Measurements from ENCODE around the gene ARMC3.
A peak's percentile ranks its signal among the peaks of the same experiment; 100 is the strongest.
"Not testable (repeated sequence)": the region's sequence is repeated elsewhere in the genome, so short reads cannot be mapped to it uniquely, and the experiment has no call there.

Gene ARMC3, protein sequence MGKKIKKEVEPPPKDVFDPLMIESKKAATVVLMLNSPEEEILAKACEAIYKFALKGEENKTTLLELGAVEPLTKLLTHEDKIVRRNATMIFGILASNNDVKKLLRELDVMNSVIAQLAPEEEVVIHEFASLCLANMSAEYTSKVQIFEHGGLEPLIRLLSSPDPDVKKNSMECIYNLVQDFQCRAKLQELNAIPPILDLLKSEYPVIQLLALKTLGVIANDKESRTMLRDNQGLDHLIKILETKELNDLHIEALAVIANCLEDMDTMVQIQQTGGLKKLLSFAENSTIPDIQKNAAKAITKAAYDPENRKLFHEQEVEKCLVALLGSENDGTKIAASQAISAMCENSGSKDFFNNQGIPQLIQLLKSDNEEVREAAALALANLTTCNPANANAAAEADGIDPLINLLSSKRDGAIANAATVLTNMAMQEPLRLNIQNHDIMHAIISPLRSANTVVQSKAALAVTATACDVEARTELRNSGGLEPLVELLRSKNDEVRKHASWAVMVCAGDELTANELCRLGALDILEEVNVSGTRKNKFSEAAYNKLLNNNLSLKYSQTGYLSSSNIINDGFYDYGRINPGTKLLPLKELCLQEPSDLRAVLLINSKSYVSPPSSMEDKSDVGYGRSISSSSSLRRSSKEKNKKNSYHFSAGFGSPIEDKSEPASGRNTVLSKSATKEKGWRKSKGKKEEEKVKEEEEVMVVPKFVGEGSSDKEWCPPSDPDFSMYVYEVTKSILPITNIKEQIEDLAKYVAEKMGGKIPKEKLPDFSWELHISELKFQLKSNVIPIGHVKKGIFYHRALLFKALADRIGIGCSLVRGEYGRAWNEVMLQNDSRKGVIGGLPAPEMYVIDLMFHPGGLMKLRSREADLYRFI

DNA sequence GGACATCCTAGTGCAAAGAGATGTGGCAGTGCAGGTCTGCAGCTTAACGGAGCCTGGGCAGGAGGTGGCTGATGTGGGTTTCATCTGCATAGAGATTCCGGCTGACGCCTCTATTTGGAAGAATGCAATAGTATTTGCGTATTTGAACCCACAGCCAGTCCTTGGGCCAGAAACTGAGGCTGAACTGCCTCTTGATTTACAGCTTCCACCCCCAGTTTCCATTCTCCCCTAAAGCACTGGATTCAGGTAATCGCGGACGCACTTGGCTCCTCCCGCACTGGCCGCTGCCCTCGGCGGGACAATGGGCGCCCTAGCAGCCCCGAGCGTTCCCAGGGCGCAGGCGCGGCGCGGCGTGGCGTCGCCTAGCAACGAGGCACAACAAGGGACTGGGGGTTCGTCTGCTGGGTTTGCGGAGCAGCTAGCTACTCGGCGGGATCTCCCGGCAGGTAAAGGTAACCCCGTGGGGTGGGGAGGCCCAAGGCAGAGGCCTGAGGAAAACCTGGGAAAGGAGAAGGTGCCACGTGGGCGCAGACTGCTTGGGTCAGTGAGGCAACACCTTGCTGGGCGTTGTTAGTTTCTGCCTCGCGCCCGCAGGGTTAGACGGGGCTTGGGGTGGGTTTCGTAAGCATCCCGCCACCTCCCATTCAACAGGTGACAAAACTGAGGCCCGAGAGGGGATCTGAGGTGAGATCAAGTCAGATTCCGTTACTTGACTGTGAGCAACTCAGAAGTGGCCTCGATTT lies at the start of gene ARMC3:
TSS of gene ARMC3 (plus strand) at position 393 of the 743 bp plus-strand sequence. CDS start 3,944 bp downstream, outside the sequence.
- DNase-seq (ENCODE audit: low spot score): peak; percentile 75

DNA sequence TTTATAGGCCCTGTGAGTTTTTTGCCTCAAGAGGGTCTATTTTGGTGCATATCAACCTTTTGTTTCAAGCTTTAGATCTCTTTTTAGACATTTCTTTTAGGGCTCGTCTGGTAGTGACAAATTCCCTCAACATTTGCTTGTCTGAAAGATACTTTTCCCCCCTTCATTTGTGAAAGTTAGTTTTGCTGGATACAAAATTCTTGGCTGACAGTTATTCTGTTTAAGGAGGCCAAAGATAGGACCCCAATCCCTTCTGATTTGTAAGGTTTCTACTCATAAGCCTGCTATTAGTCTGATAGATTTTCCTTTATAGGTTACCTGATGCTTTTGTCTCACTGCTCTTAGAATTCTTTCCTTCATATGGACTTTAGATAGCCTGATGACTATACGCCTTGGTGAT lies 36.1 kb upstream of the ARMC3 start:
- no peak for DNase-seq (ENCODE audit: low spot score)

DNA sequence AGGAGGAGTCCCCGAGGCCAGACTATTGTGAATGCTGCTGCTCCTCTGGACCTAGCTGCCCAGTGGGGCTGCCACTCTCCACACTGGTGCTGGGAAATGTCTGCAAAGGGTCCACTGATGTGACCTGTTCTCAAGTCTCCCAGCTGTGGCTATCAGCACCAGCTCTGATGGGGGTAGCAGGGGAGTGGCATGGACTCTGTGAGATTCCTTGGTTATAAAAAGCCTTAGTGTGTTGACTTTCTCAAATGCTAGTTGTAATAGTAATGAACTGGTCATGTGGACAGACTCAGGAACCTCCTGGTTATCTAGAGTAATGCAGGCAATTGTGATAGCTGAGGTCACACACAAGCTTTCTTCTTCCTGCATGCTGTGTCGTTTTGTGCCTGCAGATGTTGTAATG lies 34.1 kb upstream of the ARMC3 start:
- no peak for DNase-seq (ENCODE audit: low spot score)

DNA sequence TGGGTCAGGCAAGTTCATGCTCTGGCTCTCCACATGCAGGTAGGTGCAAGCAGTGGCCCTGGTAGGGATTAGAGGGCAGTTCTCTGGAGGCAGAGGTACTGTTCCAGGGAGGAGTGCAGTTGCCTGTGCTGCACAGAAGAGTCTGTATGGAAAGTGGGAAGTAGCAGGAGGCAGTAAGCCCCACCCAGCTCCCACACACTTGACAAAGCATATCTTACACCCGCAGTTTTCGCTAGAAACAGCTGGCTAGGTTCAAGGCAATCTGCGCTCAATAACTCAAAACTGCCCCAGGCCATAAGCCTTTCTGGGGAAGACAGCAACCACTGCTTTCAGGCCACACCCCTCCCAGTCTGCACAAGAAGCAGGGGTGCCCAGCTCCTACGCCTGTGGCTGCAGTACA lies 33.1 kb upstream of the ARMC3 start:
- DNase-seq (ENCODE audit: low spot score): no peak

DNA sequence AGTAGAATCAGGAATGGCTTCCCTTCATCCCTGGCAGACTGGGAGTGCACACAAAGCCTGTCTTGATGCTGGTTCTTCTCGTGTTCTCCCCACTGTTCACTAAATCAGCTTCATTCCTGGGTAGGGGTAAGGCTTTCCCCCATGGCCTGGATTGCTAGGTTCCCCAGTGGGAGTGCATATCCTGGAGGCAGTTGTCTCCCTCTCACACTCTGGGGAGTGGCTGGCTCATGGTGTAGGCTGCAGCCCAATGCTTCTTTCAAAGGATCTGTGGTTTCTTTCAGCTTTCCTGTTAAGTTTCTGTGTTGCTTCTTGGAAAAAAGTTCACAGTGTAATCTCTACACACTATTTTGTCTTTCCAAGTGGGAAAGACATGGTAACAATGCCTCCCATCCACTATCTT lies 32.6 kb upstream of the ARMC3 start:
- DNase-seq (ENCODE audit: low spot score): no peak

DNA sequence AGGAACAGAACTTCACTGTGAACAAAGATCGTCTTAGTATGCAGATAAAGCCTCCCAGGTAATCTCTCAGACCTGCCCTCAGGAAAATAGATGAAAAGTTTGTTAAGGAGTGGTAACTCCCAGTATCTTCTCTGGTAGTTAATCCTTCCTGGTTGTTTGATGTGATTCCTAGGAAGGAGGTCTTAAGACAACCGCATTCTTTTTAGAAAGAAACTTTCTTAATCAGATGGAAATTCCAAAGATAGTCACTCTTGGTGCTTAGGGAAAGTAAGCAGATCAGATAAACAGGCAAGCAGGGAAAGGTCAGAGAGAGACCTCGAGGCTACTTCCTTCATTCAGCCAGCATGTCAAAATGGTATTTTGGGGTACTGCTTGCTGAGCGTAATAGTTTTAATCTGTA lies 30.5 kb upstream of the ARMC3 start:
- DNase-seq (ENCODE audit: low spot score): no peak

DNA sequence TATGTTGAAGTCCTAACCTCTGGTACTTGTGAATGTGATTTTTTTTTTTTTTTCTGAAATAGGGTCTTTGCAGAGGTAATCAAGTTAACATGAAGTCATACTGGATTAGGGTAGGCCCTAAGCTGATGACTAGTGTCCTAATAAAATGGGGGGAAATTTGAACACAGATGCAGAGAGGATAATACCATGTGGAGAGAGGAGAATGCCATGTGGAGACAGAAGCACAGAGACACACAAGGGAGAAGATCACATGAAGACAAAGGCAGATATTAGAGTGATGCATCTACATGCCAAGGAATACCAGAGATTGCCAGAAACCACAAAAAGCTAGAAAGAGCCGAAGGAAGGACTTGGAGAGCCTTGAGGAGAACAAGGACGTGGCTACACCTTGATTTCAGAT lies 28.5 kb upstream of the ARMC3 start:
- no peak for DNase-seq (ENCODE audit: low spot score)

DNA sequence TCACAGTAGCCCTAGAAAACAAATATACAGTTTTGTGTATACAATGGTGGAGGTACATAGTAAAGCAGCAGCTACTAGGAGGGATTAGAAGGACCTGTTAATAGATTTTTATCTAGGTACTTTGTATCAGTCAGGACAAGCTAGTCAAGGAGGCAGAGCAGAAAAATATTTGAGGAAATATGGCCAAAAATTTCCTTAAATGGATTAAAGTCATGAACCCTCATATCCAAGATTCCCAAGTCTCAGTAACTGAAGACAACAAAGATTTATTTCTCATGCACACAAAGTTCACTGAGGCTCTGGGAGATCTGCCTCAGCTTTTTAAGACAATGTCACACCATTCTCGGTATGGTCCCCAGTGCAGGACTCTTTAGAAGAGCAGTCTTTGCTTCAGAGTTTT lies 28.1 kb upstream of the ARMC3 start:
- no peak for DNase-seq (ENCODE audit: low spot score)

DNA sequence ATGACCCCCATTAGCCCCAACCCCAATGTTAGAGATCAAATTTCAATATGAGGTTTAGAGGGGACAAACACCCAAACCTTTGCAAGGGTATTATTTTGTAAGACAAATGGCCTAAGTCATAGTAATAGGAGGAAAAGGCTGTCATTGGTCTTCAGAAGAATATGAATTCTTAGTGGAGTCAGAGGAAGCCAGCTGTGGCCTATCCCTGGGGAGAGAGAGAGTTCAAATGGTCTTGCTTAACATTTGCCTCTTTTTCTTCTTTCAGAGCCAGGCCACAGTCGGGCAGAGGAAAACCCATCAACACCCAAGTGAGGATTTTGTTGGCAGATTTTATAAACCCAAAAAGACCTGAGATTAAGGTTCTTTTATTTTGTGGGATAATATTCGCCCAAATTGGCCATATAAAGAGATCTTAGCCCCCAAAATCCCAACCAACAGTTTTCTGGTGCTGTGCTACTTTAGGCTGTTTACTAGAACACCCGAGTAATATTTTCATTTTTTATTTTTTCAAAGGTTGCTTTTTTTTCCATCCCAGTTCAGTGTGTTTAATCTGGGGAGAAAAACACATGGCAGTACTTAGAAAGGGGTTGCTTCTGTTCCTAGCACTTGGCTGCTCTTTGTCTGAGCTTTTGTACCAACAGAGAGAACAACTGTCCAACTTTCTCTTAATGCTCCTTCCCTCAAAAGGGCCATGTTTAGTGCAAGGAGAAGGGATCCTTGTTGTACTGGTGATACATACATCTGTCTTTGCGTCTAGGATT lies 26.8 kb upstream of the ARMC3 start:
- DNase-seq (ENCODE audit: low spot score): no peak

DNA sequence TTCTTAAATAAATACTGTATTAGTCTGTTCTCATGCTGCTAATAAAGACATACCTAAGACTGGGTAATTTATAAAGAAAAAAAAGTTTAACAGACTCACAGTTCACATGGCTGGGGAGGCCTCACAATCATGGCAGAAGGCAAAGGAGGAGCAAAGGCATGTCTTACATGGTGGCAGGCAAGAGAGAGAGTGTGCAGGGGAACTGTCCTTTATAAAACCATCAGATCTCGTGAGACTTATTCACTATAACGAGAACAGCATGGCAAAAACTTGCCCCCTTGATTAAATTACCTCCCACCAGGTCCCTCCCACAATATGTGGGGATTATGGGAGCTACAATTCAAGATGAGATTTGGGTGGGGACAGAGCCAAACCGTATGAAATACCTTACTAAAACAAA lies 25.7 kb upstream of the ARMC3 start:
- not testable (repeated sequence) for DNase-seq (ENCODE audit: low spot score)

DNA sequence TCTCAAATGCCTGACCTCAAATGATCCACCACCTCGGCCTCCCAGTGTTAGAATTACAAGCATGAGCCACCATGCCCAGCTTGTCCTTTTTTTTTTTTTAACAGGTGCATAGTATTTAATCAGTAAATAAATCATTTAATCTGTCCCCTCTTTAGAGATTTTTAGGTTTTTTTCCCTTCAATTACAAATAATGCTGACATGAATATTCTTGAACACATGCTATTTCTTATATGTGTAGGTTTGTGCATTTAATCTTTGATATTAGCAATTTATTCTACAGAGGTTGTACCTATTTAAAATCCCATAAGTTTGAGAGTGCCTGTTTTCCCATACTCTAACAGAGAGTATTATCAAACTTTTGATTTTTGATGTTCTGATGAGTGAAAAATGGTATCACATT lies 24.2 kb upstream of the ARMC3 start:
- DNase-seq (ENCODE audit: low spot score): no peak

DNA sequence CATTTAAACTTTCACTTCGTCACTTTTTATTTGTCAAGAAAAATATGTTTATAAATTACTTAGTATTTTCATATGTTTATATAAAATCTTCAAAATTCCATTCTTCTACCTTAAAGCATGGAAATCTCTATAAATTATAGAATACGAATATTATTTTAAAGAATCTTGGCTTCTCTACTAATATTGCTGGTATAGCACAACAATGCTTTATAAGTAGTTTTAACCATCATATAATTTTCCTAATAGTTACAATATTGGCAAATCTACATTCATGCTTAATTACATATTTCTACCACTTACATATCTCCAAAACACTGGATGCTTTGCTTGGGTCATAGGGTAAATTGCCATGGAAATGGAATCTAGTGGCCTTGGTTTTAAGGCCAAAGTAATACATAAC lies 21.1 kb upstream of the ARMC3 start:
- DNase-seq (ENCODE audit: low spot score): no peak

DNA sequence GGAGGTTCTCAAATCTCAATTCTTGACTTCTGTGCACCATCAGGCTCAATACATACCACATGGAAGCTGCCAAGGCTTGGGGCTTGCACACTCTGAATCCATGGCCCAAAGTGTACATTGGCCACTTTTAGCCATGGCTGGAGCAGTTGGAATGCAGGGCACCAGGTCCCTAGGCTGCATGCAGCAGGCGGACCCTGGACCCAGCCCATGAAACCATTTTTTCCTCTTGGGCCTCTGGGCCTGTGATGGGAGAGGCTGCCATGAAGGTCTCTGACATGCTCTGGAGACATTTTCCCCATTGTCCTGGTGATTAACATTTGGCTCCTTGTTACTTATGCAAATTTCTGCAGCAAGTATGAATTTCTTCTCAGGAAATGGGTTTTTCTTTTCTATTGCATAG lies 19.0 kb upstream of the ARMC3 start:
- DNase-seq (ENCODE audit: low spot score): no peak

DNA sequence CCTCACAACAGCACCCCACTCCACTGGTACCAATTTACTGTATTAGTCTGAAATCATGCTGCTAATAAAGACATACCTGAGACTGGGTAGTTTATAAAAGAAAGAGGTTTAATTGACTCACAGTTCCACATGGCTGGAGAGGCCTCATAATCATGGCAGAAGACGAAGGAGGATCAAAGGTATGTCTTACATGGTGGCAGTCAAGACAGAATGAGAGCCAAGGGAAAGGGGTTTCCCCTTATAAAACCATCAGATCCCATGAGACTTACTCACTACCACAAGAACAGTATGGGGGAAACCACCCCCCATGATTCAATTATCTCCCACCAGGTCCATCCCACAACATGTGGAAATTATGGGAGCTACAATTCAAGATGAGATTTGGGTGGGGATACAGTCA lies 18.2 kb upstream of the ARMC3 start:
- DNase-seq (ENCODE audit: low spot score): not testable (repeated sequence)

DNA sequence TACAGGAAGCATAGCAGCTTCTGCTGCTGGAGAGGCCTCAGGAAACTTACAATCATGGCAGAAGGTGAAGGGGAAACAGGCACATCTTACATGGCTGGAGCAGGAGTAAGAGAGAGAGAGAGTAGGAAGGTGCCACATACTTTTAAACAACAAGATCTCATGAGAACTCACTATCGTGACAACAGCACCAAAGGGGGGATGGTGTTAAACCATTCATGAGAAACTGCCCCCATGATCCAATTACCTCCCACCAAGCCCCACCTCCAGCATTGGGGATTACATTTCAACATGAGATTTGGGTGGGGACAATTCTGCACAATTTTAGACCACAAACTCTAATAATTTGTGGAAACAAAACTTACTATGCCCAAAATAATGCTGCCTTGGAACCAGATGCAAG lies 16.8 kb upstream of the ARMC3 start:
- no peak for DNase-seq (ENCODE audit: low spot score)

DNA sequence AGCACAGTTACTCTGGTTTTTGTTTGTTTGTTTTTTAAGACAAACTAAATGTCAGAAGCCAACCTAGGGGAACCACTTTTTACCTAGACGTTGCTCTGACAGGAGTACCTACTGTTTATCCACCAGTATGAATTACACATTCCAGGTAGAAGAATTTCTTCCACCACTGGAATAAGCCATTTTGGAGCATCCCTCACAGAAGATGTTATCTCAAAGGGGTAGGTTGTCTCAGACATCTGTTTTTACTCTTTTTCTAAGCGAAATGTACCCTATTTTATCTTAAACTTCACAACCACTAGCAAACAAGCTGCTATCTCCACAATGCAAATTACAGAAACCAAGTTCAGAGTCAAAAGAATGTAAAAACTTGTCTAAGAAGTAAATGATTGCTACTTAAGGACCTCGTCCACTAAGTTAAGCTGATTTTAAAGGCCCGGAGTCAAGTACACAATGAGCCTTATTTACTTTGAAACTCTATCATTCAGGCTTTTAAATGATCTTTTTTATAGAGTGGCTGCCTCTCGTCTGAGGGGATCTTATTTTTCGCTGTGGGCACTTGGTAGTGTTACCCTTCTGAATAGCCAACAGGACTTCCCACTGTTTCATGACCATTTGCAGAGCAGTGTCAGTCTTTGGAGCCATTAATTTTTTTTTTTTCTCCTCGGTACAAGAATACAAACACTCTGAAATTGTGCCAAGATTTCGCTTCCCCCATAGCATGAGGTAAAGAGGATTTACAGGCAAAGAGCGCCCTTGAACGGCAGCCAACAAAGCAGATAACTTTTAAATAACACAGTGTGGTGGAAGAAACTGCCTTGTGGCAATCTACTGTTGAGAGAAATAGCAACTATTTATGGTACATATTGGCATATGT lies 15.7 kb upstream of the ARMC3 start:
- DNase-seq (ENCODE audit: low spot score): no peak

DNA sequence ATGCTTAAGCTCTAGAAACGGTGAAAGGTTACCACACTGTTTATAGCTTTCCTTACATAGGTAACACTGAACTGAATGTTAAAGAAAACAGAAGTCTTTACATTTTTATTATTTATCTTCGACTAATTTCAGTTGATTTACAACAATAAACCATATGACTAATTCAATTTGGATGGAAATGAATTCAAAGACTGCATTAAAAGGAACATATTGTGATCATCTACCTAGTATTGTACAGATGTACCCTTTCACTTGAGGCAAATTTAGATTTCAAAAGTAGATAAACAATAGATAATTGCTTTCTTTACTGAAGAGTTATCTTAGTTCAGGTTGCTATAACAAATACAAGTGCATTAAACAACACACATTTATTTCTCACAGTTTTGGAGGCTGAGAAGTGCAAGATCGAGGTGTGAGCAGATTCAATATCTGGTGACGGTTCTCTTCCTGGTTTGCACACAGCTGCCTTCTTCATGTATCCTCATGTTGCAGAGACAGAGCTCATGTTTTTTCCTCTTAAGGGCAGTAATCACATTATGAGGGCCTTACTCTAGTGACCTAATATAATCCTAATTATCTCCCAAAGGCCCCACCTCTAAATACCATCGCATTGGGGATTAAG lies 15.0 kb upstream of the ARMC3 start:
- no peak for DNase-seq (ENCODE audit: low spot score)

DNA sequence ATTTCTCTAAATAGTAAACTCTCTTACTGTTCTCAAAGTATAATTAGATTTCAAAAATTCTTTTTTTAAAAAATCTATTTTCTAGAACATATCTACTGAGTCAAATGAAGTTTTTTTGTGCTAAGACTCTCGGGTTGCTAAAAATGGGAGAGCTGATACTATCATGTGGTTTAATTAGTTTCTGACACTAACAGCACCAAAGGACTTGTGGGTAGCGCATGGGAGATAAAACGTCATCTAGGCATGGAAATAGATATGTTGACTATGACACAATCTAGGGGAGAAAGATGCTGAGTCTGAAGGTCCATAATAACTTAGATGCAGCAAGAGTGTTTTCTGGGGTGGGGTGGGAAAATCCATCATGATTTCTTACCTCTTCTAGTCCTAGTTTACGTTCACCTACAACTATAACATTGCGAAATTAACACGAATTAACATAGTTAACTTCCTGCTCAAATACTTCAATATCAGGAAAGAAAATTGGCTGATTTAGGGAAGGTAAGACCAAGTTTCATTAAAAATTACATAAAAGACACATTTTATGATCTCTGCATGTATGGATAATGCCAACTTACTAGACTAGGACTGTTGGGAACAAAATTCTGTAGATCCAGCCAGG lies 14.3 kb upstream of the ARMC3 start:
- DNase-seq (ENCODE audit: low spot score): no peak

DNA sequence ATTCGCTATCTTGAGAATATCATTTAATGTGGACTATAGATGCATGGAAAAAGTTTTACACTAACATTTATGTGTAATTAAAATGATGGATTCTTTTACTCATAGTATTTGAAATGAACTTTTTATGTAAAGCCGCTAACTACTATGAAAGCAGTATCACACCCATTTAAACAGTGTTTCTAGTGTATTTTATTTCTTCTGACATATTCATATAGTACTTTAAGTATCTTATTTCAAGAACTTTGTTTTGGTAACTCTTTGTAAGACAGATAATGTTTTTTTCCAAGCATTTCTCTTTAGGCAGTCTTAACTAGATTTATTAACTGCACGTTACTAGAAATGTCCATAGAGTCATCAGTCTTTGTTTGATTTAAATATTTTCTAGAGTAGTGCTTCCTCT lies 12.5 kb upstream of the ARMC3 start:
- DNase-seq (ENCODE audit: low spot score): no peak

DNA sequence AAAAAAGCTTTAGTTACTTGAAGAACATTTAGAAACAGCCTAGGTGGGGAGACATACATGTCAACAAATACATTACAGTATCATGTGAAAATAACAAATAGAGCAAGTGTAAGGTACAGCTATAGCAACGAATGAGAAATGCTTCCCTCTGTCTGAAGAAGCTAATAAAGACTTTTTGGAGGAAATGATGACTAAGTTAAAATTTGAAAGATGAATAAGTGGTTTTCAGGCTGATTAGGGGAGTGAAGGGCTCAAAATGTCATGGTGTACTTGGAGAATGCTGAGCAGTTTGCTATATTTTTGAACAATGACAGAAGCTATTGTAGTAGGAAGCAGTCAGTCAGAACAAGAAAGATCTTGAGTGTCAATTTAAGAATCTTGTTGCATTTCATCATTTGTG lies 2.8 kb upstream of the ARMC3 start:
- DNase-seq (ENCODE audit: low spot score): no peak

Measured in putamen (tissue), 1 donor.